Measurements from ENCODE around the gene GNAO1. TPM values are rescaled to one million over a fixed set of nuclear protein-coding genes. Genes with fewer than 3 reads are reported as not detected.

The GNAO1 gene
- polyA plus RNA-seq, 1 of the 3 experiments (the other 2 are of a cell fraction), result 0.30 TPM

DNA sequence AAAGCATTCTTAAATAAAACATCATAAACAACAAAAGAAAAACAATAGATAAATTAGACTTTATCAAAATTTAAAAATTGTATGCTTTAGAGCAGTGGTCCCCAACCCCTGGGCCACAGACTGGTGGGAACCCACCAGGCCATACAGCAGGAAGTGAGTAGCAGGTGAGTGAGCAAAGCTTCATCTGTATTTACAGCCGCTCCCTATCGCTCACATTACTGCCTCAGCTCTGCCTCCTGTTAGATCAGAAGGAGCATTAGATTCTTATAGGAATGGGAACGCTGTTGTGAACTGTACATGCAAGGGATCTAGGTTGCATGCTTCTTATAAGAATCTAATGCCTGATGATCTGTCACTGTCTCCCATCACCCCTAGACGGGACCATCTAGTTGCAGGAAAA is 51.5 kb downstream of the GNAO1 start:
- no peak overlapping the region for H2AFZ ChIP-seq (ENCODE audit: low read depth)
- no peaks in the 10 kb centered on the region for H4K20me1 ChIP-seq (ENCODE audit: insufficient read depth)
- no peaks in the 10 kb centered on the region for H3F3A ChIP-seq (replicated peaks; ENCODE audit: insufficient read depth)
- H3K79me2 ChIP-seq (ENCODE audit: insufficient read depth), result no peaks in the 10 kb centered on the region
- H3K27ac ChIP-seq (ENCODE audit: low read depth in 2 of 2, low read length in 1 of 2), result no peak overlapping the region
- H3K4me3 ChIP-seq (ENCODE audit: low read depth in 2 of 2, low read length in 1 of 2), result no peak overlapping the region
- no peak overlapping the region for H3K4me2 ChIP-seq
- WGBS (ENCODE audit: low lambda C conversion rate), result 60% methylated on average over 4 of the region's 4 CpGs
- DNase-seq, result no peak
- no peaks in the 10 kb centered on the region for H3K9me3 ChIP-seq
- H3K27me3 ChIP-seq (ENCODE audit: insufficient read depth), result no peaks in the 10 kb centered on the region
- ChIA-PET CTCF (interaction anchor here (1.5 kb wide), 1 partner anchor 9 kb away, joined by 6 read pairs; no protein-coding TSS in a partner anchor), POLR2A (no interaction called here)
- peaks cover 0 to 47% of the 10 kb centered on the region in 2 experiments; a peak in 1 of 4 replicates for H3K4me1 ChIP-seq (ENCODE audit: control insufficient read depth in 1 of 2, insufficient read depth in 2 of 2, low read depth in 1 of 2, low read length in 1 of 2)
- H3K36me3 ChIP-seq (replicated peaks in 1 of 2; ENCODE audit: control insufficient read depth in 1 of 2, insufficient read depth in 2 of 2, low read length in 1 of 2), result no peaks in the 10 kb centered on the region
- no peak overlapping the region for H3K9ac ChIP-seq
- no peaks in the 10 kb centered on the region for H3K9me2 ChIP-seq
- TF ChIP-seq RXRA (IDR thresholded peaks at IDR 0.05; ENCODE audit: borderline replicate concordance, low read depth) (no peak), TCF12 (IDR thresholded peaks at IDR 0.05) (no peak), NRF1 (IDR thresholded peaks at IDR 0.05; ENCODE audit: low read depth, low read length) (no peak), FOSL2 (IDR thresholded peaks at IDR 0.05; ENCODE audit: borderline replicate concordance, low read depth) (no peak), GATA2 (CRISPR knock-in tag; IDR thresholded peaks at IDR 0.05) (no peak), ELF1 (IDR thresholded peaks at IDR 0.05) (no peak), RFX5 (IDR thresholded peaks at IDR 0.05; ENCODE audit: low read length) (no peak), RCOR1 (IDR thresholded peaks at IDR 0.05; ENCODE audit: low read length) (no peak), MEF2A (IDR thresholded peaks at IDR 0.05; ENCODE audit: borderline replicate concordance, low read depth) (no peak), YY1 (IDR thresholded peaks at IDR 0.05; ENCODE audit: low read depth) (no peak), NFIC (IDR thresholded peaks at IDR 0.05; ENCODE audit: borderline replicate concordance) (no peak), JUND (IDR thresholded peaks at IDR 0.05) (no peak), POLR2AphosphoS5 (IDR thresholded peaks at IDR 0.05; ENCODE audit: low read depth, low read length) (no peak), FOXM1 (IDR thresholded peaks at IDR 0.05; ENCODE audit: low read depth) (no peak), GABPA (IDR thresholded peaks at IDR 0.05; ENCODE audit: low read depth) (no peak)
- TF ChIP-seq, protein P1, sequence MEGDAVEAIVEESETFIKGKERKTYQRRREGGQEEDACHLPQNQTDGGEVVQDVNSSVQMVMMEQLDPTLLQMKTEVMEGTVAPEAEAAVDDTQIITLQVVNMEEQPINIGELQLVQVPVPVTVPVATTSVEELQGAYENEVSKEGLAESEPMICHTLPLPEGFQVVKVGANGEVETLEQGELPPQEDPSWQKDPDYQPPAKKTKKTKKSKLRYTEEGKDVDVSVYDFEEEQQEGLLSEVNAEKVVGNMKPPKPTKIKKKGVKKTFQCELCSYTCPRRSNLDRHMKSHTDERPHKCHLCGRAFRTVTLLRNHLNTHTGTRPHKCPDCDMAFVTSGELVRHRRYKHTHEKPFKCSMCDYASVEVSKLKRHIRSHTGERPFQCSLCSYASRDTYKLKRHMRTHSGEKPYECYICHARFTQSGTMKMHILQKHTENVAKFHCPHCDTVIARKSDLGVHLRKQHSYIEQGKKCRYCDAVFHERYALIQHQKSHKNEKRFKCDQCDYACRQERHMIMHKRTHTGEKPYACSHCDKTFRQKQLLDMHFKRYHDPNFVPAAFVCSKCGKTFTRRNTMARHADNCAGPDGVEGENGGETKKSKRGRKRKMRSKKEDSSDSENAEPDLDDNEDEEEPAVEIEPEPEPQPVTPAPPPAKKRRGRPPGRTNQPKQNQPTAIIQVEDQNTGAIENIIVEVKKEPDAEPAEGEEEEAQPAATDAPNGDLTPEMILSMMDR (IDR thresholded peaks at IDR 0.05), result no peak
- TF ChIP-seq, protein P2, sequence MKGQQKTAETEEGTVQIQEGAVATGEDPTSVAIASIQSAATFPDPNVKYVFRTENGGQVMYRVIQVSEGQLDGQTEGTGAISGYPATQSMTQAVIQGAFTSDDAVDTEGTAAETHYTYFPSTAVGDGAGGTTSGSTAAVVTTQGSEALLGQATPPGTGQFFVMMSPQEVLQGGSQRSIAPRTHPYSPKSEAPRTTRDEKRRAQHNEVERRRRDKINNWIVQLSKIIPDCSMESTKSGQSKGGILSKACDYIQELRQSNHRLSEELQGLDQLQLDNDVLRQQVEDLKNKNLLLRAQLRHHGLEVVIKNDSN (IDR thresholded peaks at IDR 0.05; ENCODE audit: borderline replicate concordance, low read depth), result no peak
- TF ChIP-seq, protein P3, sequence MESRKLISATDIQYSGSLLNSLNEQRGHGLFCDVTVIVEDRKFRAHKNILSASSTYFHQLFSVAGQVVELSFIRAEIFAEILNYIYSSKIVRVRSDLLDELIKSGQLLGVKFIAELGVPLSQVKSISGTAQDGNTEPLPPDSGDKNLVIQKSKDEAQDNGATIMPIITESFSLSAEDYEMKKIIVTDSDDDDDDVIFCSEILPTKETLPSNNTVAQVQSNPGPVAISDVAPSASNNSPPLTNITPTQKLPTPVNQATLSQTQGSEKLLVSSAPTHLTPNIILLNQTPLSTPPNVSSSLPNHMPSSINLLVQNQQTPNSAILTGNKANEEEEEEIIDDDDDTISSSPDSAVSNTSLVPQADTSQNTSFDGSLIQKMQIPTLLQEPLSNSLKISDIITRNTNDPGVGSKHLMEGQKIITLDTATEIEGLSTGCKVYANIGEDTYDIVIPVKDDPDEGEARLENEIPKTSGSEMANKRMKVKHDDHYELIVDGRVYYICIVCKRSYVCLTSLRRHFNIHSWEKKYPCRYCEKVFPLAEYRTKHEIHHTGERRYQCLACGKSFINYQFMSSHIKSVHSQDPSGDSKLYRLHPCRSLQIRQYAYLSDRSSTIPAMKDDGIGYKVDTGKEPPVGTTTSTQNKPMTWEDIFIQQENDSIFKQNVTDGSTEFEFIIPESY (IDR thresholded peaks at IDR 0.05; ENCODE audit: borderline replicate concordance, low read depth), result no peak
- TF ChIP-seq, protein P4, sequence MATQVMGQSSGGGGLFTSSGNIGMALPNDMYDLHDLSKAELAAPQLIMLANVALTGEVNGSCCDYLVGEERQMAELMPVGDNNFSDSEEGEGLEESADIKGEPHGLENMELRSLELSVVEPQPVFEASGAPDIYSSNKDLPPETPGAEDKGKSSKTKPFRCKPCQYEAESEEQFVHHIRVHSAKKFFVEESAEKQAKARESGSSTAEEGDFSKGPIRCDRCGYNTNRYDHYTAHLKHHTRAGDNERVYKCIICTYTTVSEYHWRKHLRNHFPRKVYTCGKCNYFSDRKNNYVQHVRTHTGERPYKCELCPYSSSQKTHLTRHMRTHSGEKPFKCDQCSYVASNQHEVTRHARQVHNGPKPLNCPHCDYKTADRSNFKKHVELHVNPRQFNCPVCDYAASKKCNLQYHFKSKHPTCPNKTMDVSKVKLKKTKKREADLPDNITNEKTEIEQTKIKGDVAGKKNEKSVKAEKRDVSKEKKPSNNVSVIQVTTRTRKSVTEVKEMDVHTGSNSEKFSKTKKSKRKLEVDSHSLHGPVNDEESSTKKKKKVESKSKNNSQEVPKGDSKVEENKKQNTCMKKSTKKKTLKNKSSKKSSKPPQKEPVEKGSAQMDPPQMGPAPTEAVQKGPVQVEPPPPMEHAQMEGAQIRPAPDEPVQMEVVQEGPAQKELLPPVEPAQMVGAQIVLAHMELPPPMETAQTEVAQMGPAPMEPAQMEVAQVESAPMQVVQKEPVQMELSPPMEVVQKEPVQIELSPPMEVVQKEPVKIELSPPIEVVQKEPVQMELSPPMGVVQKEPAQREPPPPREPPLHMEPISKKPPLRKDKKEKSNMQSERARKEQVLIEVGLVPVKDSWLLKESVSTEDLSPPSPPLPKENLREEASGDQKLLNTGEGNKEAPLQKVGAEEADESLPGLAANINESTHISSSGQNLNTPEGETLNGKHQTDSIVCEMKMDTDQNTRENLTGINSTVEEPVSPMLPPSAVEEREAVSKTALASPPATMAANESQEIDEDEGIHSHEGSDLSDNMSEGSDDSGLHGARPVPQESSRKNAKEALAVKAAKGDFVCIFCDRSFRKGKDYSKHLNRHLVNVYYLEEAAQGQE (IDR thresholded peaks at IDR 0.05; ENCODE audit: low read depth, low read length), result no peak
